Measurements from ENCODE around the gene EXOC3.

- no peak for TF ChIP-seq POLR2AphosphoS5 (IDR thresholded peaks at IDR 0.05; ENCODE audit: low read depth, low read length)
- TF ChIP-seq CTCF (IDR thresholded peaks at IDR 0.05) = no peak
Observed at GRCh38 chr5:459562-460272, 16.7 kb downstream of the EXOC3 start.
